Retina (tissue), 1 donor: Measurements from ENCODE around the gene STIMATE.

Experiments
- DNase-seq: peaks from one replicate; pipeline ENCODE4 v3.0.0-alpha.2; 2016

Gene STIMATE

GRCh38 chr3:52897130-52898122 is at the start of gene STIMATE:
Gene STIMATE (minus strand): TSS chr3:52897548. CDS start chr3:52897450, 98 bp downstream.
- peak; percentile 73 for DNase-seq

- no peak for DNase-seq
Measured at GRCh38 chr3:52939600-52939999, 42.3 kb upstream of the STIMATE start.

GRCh38 chr3:52934630-52935530 is 37.5 kb upstream of the STIMATE start:
- DNase-seq: peak; percentile 38

GRCh38 chr3:52931889-52932288 is 34.5 kb upstream of the STIMATE start:
- no peak for DNase-seq

- DNase-seq: no peak
Measured at GRCh38 chr3:52931328-52931727, 34.0 kb upstream of the STIMATE start.

GRCh38 chr3:52930748-52931147 is 33.4 kb upstream of the STIMATE start:
- DNase-seq: no peak

GRCh38 chr3:52926554-52926953 is 29.2 kb upstream of the STIMATE start:
- no peak for DNase-seq

GRCh38 chr3:52925405-52926313 is 28.3 kb upstream of the STIMATE start:
- DNase-seq: no peak

- no peak for DNase-seq
Measured at GRCh38 chr3:52923963-52924362, 26.6 kb upstream of the STIMATE start.

GRCh38 chr3:52920841-52921240 is 23.5 kb upstream of the STIMATE start:
- DNase-seq: no peak

GRCh38 chr3:52917044-52917443 is 19.7 kb upstream of the STIMATE start:
- DNase-seq: no peak

- DNase-seq: no peak
Measured at GRCh38 chr3:52915294-52915693, 17.9 kb upstream of the STIMATE start.

- DNase-seq: no peak
Measured at GRCh38 chr3:52912885-52913731, 15.8 kb upstream of the STIMATE start.

GRCh38 chr3:52910823-52911222 is 13.5 kb upstream of the STIMATE start:
- no peak for DNase-seq

- DNase-seq: no peak
Measured at GRCh38 chr3:52907497-52907896, 10.1 kb upstream of the STIMATE start.

GRCh38 chr3:52904552-52904951 is 7.2 kb upstream of the STIMATE start:
- no peak for DNase-seq

- DNase-seq: no peak
Measured at GRCh38 chr3:52904000-52904399, 6.7 kb upstream of the STIMATE start.

- DNase-seq: no peak
Measured at GRCh38 chr3:52896613-52897012, 735 bp downstream of the STIMATE start.

- DNase-seq: peak; percentile 5
Measured at GRCh38 chr3:52896151-52896550, 1.2 kb downstream of the STIMATE start.

GRCh38 chr3:52895418-52895817 is 1.9 kb downstream of the STIMATE start:
- DNase-seq: peak; percentile 15

GRCh38 chr3:52894756-52895155 is 2.6 kb downstream of the STIMATE start:
- no peak for DNase-seq
